ENCODE data around the gene AFAP1L2.

DNA sequence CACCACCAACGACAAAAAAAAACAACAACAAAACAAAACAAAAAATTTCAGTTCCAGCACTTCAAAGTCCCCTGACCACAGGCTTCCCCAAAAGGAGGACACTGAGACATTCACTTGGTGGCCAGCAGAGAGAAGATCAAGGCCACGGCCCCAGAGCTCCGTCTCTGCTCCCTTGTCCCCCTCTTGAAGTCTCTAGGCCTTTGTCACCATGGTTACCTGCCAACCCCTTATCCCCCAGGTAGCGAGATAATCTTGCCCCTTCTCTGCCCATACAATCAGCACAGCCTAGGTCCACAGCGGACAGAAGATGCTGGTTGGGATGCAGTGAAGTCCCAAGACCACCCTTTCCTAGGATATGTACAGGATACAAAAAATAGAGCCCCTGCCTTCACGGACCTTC lies 30.7 kb downstream of the AFAP1L2 start:
- TF ChIP-seq, protein P1, sequence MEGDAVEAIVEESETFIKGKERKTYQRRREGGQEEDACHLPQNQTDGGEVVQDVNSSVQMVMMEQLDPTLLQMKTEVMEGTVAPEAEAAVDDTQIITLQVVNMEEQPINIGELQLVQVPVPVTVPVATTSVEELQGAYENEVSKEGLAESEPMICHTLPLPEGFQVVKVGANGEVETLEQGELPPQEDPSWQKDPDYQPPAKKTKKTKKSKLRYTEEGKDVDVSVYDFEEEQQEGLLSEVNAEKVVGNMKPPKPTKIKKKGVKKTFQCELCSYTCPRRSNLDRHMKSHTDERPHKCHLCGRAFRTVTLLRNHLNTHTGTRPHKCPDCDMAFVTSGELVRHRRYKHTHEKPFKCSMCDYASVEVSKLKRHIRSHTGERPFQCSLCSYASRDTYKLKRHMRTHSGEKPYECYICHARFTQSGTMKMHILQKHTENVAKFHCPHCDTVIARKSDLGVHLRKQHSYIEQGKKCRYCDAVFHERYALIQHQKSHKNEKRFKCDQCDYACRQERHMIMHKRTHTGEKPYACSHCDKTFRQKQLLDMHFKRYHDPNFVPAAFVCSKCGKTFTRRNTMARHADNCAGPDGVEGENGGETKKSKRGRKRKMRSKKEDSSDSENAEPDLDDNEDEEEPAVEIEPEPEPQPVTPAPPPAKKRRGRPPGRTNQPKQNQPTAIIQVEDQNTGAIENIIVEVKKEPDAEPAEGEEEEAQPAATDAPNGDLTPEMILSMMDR (IDR thresholded peaks at IDR 0.05): no peak
- TF ChIP-seq POLR2AphosphoS5 (IDR thresholded peaks at IDR 0.05; ENCODE audit: insufficient read depth in 1 of 2, low read depth in 1 of 2): no peak
- no peak for TF ChIP-seq POLR2A (IDR thresholded peaks at IDR 0.05)

Data from vagina (tissue), 2 donors.